Activated CD8-positive, alpha-beta memory T cell treated with anti-CD3 and anti-CD28 coated beads, Interleukin-2, amount 50 U/mL, for 24 hours (primary cell): ENCODE measurements around the gene IFIT5.
"Not testable (repeated sequence)": the region's sequence is repeated elsewhere in the genome, so short reads cannot be mapped to it uniquely, and the experiment has no call there.

Experiments used
- DNase-seq: peaks from one replicate; pipeline ENCODE4 v3.0.0-alpha.2; 2020; ENCODE audit errors: extremely low read depth

Gene IFIT5

GRCh38 chr10:89428877-89429276, 14.5 kb downstream of the IFIT5 start:
- no peak for DNase-seq

- DNase-seq = no peak
Measured at GRCh38 chr10:89431977-89432376, 17.6 kb downstream of the IFIT5 start.

GRCh38 chr10:89438525-89438924, 24.2 kb downstream of the IFIT5 start:
- DNase-seq = no peak

DNA sequence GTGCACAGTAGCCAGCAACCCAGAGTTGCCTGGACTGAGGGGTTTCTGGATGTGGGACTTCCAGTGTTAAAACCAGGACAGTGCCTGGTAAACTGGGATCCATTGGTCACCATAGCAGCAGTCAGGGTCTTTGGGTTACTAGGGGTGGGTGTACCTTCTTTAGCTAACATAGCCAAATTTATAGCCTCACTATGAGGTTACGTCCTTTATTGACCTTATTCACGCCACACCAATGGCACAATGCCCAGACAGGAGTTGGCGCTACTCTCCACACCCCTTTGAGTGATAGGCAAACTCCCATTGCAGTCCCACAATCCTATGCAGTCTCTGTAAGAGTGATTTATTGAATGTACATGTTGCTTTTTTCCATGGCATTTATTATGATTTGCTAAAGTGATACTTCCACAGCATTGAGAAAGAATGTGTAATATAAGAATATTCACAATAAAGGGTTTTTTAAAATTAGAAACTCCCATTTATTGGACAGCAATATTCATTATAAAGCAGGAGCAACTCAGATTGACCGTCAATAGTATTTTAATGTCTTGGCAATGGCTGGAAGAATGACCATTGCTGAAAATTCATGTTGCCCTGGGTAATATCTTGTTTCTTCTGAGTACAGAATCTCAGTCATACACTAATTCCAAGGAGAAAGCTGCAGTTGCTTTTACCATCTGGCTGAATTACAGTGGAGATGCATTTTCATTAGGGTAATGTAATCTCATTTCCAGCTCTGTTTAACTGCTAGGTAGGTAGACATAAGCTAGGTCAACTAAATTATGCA, 26.1 kb downstream of the IFIT5 start:
- DNase-seq = no peak

DNA sequence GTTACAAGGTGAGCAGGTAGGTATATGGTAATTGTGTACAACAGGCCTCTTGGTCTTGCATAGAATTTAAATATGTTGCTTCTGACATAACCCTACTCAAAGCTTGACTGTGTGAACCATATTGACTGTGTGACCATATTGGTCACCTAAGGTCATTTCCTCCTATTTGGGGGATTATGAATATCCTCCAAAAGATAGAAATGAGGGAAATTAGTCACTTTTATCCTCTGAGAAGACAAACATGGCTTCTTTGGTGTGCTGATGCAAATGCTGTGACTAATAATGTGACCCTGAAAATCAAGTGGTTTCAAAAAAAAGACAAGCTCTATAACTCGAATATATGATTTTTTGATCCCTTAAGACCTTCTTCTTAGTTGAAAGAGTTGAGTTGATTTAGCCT, 27.9 kb downstream of the IFIT5 start:
- no peak for DNase-seq

DNA sequence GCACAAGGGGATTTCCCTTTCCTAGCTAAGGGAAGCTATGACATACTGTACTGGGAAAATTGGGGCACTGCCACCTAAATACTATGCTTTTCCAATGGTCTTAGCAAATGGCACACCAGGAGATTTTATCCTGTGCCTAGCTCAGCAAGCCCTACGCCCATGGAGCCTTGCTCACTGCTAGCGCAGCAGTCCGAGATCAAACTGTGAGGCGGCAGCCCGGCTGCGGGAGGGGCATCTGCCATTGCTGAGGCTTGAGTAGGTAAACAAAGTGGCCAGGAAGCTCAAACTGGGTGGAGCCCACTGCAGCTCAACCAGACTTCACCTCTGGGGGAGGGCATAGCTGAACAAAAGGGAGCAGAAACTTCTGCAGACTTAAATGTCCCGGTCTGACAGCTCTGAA, 30.5 kb downstream of the IFIT5 start:
- not testable (repeated sequence) for DNase-seq

- no peak for DNase-seq
Measured at GRCh38 chr10:89450901-89451300, 36.5 kb downstream of the IFIT5 start.

- DNase-seq = no peak
Measured at GRCh38 chr10:89452193-89452592, 37.8 kb downstream of the IFIT5 start.

DNA sequence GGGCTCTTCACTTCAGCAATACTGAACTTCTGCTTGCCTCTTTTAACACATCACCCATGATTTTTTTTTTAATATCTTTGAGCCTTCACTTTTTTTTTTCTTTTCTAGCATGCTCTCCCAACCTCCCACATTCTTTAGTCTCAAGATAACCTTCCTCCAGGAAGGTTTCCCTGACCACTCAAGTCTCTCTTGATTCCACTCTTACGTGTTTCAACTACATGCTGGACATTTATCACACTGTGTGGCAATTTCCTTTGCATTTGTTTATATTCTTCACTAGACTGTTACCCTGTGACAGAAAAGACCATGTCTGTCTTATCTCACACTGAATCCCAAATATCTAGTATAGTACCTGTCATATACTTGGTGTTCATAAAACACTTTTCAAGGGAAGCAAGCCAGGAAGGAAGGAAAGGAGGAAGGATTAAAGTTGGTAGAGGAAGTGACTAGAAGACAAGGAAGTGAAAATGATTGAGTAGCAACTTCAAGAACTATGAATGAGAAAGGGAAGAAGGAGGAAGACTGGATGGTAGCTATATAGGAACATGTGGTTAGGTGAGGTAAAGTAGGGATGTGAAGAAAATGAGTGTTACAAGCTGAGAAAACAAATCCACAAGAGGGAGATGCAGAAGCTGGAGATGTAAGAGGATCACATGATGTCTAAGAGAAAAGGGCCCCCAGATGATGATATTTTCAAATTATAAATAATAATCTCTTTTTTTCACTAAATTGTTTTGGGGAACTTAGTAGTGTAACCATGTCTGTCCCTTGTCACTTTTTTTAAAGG, 40.4 kb downstream of the IFIT5 start:
- no peak for DNase-seq

GRCh38 chr10:89458291-89458690, 43.9 kb downstream of the IFIT5 start:
- DNase-seq = no peak

DNA sequence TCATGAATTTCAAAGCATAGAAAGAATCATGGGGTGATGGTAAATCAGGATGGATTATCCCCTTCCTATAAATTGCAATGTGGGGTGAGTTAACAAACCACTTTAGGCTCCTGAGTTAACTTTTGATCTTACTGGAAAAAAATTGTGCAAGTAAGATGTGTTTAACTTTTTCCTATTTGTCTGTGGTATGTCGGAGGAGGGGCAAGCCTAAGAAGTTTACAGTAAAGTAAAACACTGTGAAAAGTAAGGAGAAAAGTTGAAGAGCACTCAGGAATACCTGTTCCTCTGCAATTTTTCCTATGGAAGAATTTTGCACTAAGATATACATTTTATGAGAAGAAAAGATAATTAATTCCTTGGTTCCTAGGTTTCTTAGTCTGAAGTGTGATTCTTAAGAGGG, 44.4 kb downstream of the IFIT5 start:
- DNase-seq = no peak

- DNase-seq = no peak
Measured at GRCh38 chr10:89463846-89464537, 49.6 kb downstream of the IFIT5 start.

DNA sequence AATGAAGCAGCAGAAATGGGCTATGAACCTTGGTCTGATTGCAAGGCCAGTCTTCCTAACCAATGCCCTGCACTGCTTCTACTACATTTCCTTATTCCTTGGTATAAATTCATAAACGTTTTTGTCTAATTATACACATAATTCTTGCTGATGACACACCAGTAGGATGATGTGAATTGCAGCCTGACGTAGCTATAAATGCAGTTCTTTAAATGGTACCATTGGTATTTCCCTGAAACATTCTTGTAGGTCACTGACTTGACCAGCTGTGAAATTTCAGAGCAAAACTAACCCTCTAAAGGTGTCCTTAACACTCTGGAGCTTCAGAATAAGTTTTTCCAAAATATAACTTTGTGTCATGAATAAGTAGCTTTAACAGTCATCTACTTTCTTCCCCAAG, 50.8 kb downstream of the IFIT5 start:
- no peak for DNase-seq

GRCh38 chr10:89466599-89467035, 52.2 kb downstream of the IFIT5 start:
- no peak for DNase-seq

GRCh38 chr10:89468191-89468965, 54.0 kb downstream of the IFIT5 start:
- no peak for DNase-seq

GRCh38 chr10:89469517-89469916, 55.1 kb downstream of the IFIT5 start:
- DNase-seq = no peak
